Naive thymus-derived CD4-positive, alpha-beta T cell (primary cell): Measurements from ENCODE around the gene NPAS2. TPM values are rescaled to one million over a fixed set of nuclear protein-coding genes. Genes with fewer than 3 reads are reported as not detected.

Source experiments
- ATAC-seq: fragments of 150-1000 bp; cut with Tn5 transposase; 2 replicates; pipeline ENCODE4 v1.10.0; 2021; ENCODE audit warnings: mild to moderate bottlenecking, moderate library complexity
- CTCF ChIA-PET: fragments of 350-600 bp; sonication (Branson Sonifier 250); formaldehyde crosslinking; loops from one replicate; lab custom pipeline; 2021; ENCODE audit warnings: antibody characterized with exemption; lab: Charles Lee
- POLR2A ChIA-PET: fragments of 350-600 bp; sonication (Branson Sonifier 250); formaldehyde crosslinking; loops from one replicate; lab custom pipeline; 2021; ENCODE audit warnings: antibody characterized with exemption, inconsistent platforms; lab: Charles Lee
- DNase-seq, 9 donors: peaks; one replicate each; pipeline versions ENCODE4 v3.0.0 to v3.0.0-alpha.2; 2020 to 2022; ENCODE audit warnings: mixed read lengths in 1 of 9
- H3K27ac ChIP-seq: one replicate; pipeline ENCODE4 v1.7.0; 2013; ENCODE audit warnings: mild to moderate bottlenecking, low read depth, low read length, moderate library complexity
- H3K27me3 ChIP-seq, 2 donors: one replicate each; pipeline ENCODE4 v1.7.0; 2013; ENCODE audit warnings: low read length in 2 of 2, mild to moderate bottlenecking in 2 of 2, moderate library complexity in 2 of 2; ENCODE audit not compliant: control insufficient read depth in 2 of 2, insufficient read depth in 2 of 2
- H3K36me3 ChIP-seq, 3 experiments: 1 replicate in 2 of 3; 2 replicates in 1 of 3; pipeline ENCODE4 v1.7.0; 2013; ENCODE audit warnings: low read length in 3 of 3, mild to moderate bottlenecking in 3 of 3, moderate library complexity in 1 of 3; ENCODE audit not compliant: insufficient read depth in 3 of 3, control insufficient read depth in 2 of 3
- H3K4me1 ChIP-seq, 2 donors: one replicate each; pipeline ENCODE4 v1.7.0; 2013; ENCODE audit warnings: low read length in 2 of 2, mild to moderate bottlenecking in 2 of 2, moderate library complexity in 1 of 2; ENCODE audit not compliant: control insufficient read depth in 2 of 2, insufficient read depth in 2 of 2
- H3K4me3 ChIP-seq: 2 replicates; pipeline ENCODE4 v1.7.0; 2013; ENCODE audit warnings: mild to moderate bottlenecking, low read length
- H3K9me3 ChIP-seq, 3 experiments: 1 replicate in 2 of 3; 2 replicates in 1 of 3; pipeline ENCODE4 v1.7.0; 2013; ENCODE audit warnings: low read length in 3 of 3; ENCODE audit not compliant: control insufficient read depth in 2 of 3
- H3K27ac Mint-ChIP-seq, 9 donors: one replicate each; pipeline ENCODE4 v1.8.0; 2020 to 2022; ENCODE audit warnings: mixed read lengths in 9 of 9, mild to moderate bottlenecking in 8 of 9, moderate library complexity in 5 of 9, inconsistent platforms in 2 of 9
- H3K27me3 Mint-ChIP-seq, 5 donors: one replicate each; pipeline ENCODE4 v1.8.0; 2021 to 2022; ENCODE audit warnings: mixed read lengths in 5 of 5, mild to moderate bottlenecking in 1 of 5
- H3K36me3 Mint-ChIP-seq, 5 donors: one replicate each; pipeline ENCODE4 v1.8.0; 2020 to 2022; ENCODE audit warnings: mixed read lengths in 5 of 5, mild to moderate bottlenecking in 3 of 5, inconsistent platforms in 1 of 5
- H3K4me1 Mint-ChIP-seq, 7 donors: one replicate each; pipeline ENCODE4 v1.8.0; 2020 to 2022; ENCODE audit warnings: mixed read lengths in 7 of 7, mild to moderate bottlenecking in 3 of 7, inconsistent platforms in 1 of 7
- H3K4me3 Mint-ChIP-seq, 10 donors: one replicate each; pipeline ENCODE4 v1.8.0; 2020 to 2022; ENCODE audit warnings: mild to moderate bottlenecking in 10 of 10, mixed read lengths in 10 of 10, moderate library complexity in 6 of 10, inconsistent platforms in 2 of 10
- H3K9me3 Mint-ChIP-seq, 11 donors: one replicate each; pipeline ENCODE4 v1.8.0; 2020 to 2022; ENCODE audit warnings: mixed read lengths in 11 of 11, mild to moderate bottlenecking in 4 of 11, inconsistent platforms in 1 of 11, moderate library complexity in 1 of 11
- intact Hi-C, 2 donors: fragments of 100-400 bp; cut with micrococcal nuclease; formaldehyde crosslinking; loops; one replicate each; pipeline ENCODE4 v1.15.1; 2023
- polyA plus RNA-seq, 2 donors: library from polyadenylated mRNA; unstranded; fragments of 300-500 nt; fragmentation: Illumina TruSeq; gene quantifications; one replicate each; pipeline ENCODE4 v1.2.3, GENCODE V29; 2021
- total RNA-seq, 6 experiments: library from RNA in 5 of 6; stranded (reverse) in 5 of 6; gene quantifications; 1 replicate in 5 of 6; 2 replicates in 1 of 6; pipeline ENCODE4 v1.2.3 and lab custom pipeline; 2021 to 2026

NPAS2 gene
- total and polyA plus RNA-seq, 7 experiments from 2014 or later, result 1.2 to 15.0 (median 8.3) TPM

- H3K27ac ChIP-seq, result no peak overlapping the region
- DNase-seq (peak in 1 of 9 donors; percentile 18), ATAC-seq (no peak)
- no peak overlapping the region for H3K4me3 ChIP-seq
- no peaks in the 10 kb centered on the region for H3K27me3 ChIP-seq
- H3K36me3 Mint-ChIP-seq, result no peaks in the 10 kb centered on the region
- peak overlapping the region in 1 of 10 donors; percentile 4 for H3K4me3 Mint-ChIP-seq
- H3K9me3 Mint-ChIP-seq, result no peaks in the 10 kb centered on the region
- H3K4me1 Mint-ChIP-seq, result peaks cover 10 to 51% (median 20%) of the 10 kb centered on the region in 7 donors
- POLR2A ChIA-PET, result no interaction called here
- no peaks in the 10 kb centered on the region for H3K36me3 ChIP-seq
- CTCF ChIA-PET, result no interaction called here
- no peaks in the 10 kb centered on the region for H3K9me3 ChIP-seq
- peaks cover 0 to 5% of the 10 kb centered on the region in 2 donors for H3K4me1 ChIP-seq
- peak overlapping the region in 1 of 9 donors; percentile 66 for H3K27ac Mint-ChIP-seq
- intact Hi-C loops, result loop anchor here in 1 of 2 donors (1.0 kb wide), 1 partner anchor 25 kb away; no protein-coding TSS in a partner anchor
- no peaks in the 10 kb centered on the region for H3K27me3 Mint-ChIP-seq
Observed at GRCh38 chr2:100878000-100878791, 58.3 kb downstream of the NPAS2 start.

DNA sequence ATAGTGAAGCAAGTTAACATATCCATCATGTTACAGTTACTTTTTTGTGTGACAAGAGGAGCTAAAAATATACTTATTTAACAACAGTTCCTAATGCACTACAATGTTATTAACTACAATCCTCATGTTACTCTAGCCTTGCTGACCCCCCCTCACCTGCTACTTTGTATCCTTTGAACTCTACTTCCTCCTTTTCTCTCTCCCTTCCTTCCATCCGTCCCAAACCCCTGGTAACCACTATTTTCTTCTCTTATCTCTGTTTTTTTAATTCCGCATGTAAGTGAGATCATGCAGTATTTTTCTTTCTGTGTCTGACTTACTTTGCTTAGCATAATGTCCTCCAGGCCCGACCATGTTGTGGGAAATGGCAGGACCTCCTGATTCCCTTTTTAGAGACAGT, 59.4 kb downstream of the NPAS2 start:
- no peak overlapping the region for H3K4me3 ChIP-seq
- intact Hi-C loops, result no loop called here
- Mint-ChIP-seq H3K4me3 (peak overlapping the region in 3 of 10 donors; percentile 7 to 59 (median 32)), H3K4me1 (peaks cover 10 to 62% (median 24%) of the 10 kb centered on the region in 7 donors), H3K27me3 (no peaks in the 10 kb centered on the region), H3K27ac (peak overlapping the region in 1 of 9 donors; percentile 15), H3K9me3 (no peaks in the 10 kb centered on the region), H3K36me3 (no peaks in the 10 kb centered on the region)
- ATAC-seq (no peak), DNase-seq (no peak)
- H3K36me3 ChIP-seq, result no peaks in the 10 kb centered on the region
- H3K4me1 ChIP-seq, result peaks cover 0 to 5% of the 10 kb centered on the region in 2 donors
- H3K27me3 ChIP-seq, result no peaks in the 10 kb centered on the region
- no peak overlapping the region for H3K27ac ChIP-seq
- H3K9me3 ChIP-seq, result no peaks in the 10 kb centered on the region
- ChIA-PET POLR2A (no interaction called here), CTCF (no interaction called here)

GRCh38 chr2:100880036-100880435, 60.1 kb downstream of the NPAS2 start:
- peaks cover 7 to 65% (median 26%) of the 10 kb centered on the region in 7 donors for H3K4me1 Mint-ChIP-seq
- ChIA-PET CTCF (no interaction called here), POLR2A (no interaction called here)
- Histone ChIP-seq H3K36me3 (no peaks in the 10 kb centered on the region), H3K4me3 (no peak overlapping the region), H3K27ac (no peak overlapping the region), H3K27me3 (no peaks in the 10 kb centered on the region), H3K4me1 (peaks cover 0 to 5% of the 10 kb centered on the region in 2 donors), H3K9me3 (no peaks in the 10 kb centered on the region)
- no peaks in the 10 kb centered on the region for H3K9me3 Mint-ChIP-seq
- DNase-seq (no peak), ATAC-seq (no peak)
- intact Hi-C loops, result no loop called here
- no peak overlapping the region for H3K27ac Mint-ChIP-seq
- no peaks in the 10 kb centered on the region for H3K27me3 Mint-ChIP-seq
- no peak overlapping the region for H3K4me3 Mint-ChIP-seq
- H3K36me3 Mint-ChIP-seq, result peaks cover 0 to 3% (median 0%) of the 10 kb centered on the region in 5 donors

- Histone ChIP-seq H3K36me3 (no peaks in the 10 kb centered on the region), H3K4me1 (peaks cover 0 to under 1% of the 10 kb centered on the region in 2 donors), H3K9me3 (no peaks in the 10 kb centered on the region), H3K27ac (no peak overlapping the region), H3K27me3 (no peaks in the 10 kb centered on the region), H3K4me3 (no peak overlapping the region)
- intact Hi-C loops, result no loop called here
- H3K36me3 Mint-ChIP-seq, result peaks cover 0 to 3% (median 0%) of the 10 kb centered on the region in 5 donors
- CTCF ChIA-PET, result no interaction called here
- H3K27me3 Mint-ChIP-seq, result no peaks in the 10 kb centered on the region
- ATAC-seq (no peak), DNase-seq (no peak)
- H3K27ac Mint-ChIP-seq, result peak overlapping the region in 1 of 9 donors; percentile 19
- no peak overlapping the region for H3K4me3 Mint-ChIP-seq
- H3K9me3 Mint-ChIP-seq, result no peaks in the 10 kb centered on the region
- POLR2A ChIA-PET, result no interaction called here
- peaks cover 6 to 60% (median 23%) of the 10 kb centered on the region in 7 donors for H3K4me1 Mint-ChIP-seq
Observed at GRCh38 chr2:100880730-100881129, 60.8 kb downstream of the NPAS2 start.

GRCh38 chr2:100882645-100883613, 63.0 kb downstream of the NPAS2 start:
- peak overlapping the region in 2 of 10 donors; percentile 54 to 61 for H3K4me3 Mint-ChIP-seq
- ATAC-seq, result no peak
- Histone ChIP-seq H3K27me3 (no peaks in the 10 kb centered on the region), H3K27ac (no peak overlapping the region), H3K9me3 (no peaks in the 10 kb centered on the region), H3K4me3 (no peak overlapping the region), H3K36me3 (no peaks in the 10 kb centered on the region), H3K4me1 (no peaks in the 10 kb centered on the region)
- ChIA-PET POLR2A (interaction anchor here (0.6 to 1.0 kb wide), 2 partner anchors 48 to 61 kb away, joined by 3 read pairs; no protein-coding TSS in a partner anchor), CTCF (interaction anchor here (0.6 kb wide), 1 partner anchor 253 kb away, joined by 3 read pairs; no protein-coding TSS in a partner anchor)
- peaks cover 0 to 3% (median 0%) of the 10 kb centered on the region in 5 donors for H3K36me3 Mint-ChIP-seq
- peak overlapping the region in 4 of 9 donors; percentile 8 to 67 (median 42) for H3K27ac Mint-ChIP-seq
- intact Hi-C loops, result no loop called here
- peaks cover 3 to 45% (median 13%) of the 10 kb centered on the region in 7 donors for H3K4me1 Mint-ChIP-seq
- H3K27me3 Mint-ChIP-seq, result no peaks in the 10 kb centered on the region
- no peak for DNase-seq
- no peaks in the 10 kb centered on the region for H3K9me3 Mint-ChIP-seq

GRCh38 chr2:100884145-100884621, 64.2 kb downstream of the NPAS2 start:
- H3K27ac Mint-ChIP-seq, result peak overlapping the region in 1 of 9 donors; percentile 51
- H3K4me3 Mint-ChIP-seq, result no peak overlapping the region
- no peaks in the 10 kb centered on the region for H3K9me3 ChIP-seq
- H3K27me3 ChIP-seq, result no peaks in the 10 kb centered on the region
- peaks cover 3 to 37% (median 13%) of the 10 kb centered on the region in 7 donors for H3K4me1 Mint-ChIP-seq
- H3K27me3 Mint-ChIP-seq, result no peaks in the 10 kb centered on the region
- peaks cover 0 to 3% (median 0%) of the 10 kb centered on the region in 5 donors for H3K36me3 Mint-ChIP-seq
- no peak overlapping the region for H3K4me3 ChIP-seq
- DNase-seq, result no peak
- no peak for ATAC-seq
- H3K27ac ChIP-seq, result no peak overlapping the region
- intact Hi-C loops, result no loop called here
- no peaks in the 10 kb centered on the region for H3K4me1 ChIP-seq
- CTCF ChIA-PET, result no interaction called here
- no peaks in the 10 kb centered on the region for H3K36me3 ChIP-seq
- POLR2A ChIA-PET, result interaction anchor here (0.8 kb wide), 1 partner anchor 275 kb away, joined by 3 read pairs; no protein-coding TSS in a partner anchor
- H3K9me3 Mint-ChIP-seq, result no peaks in the 10 kb centered on the region
